GM19238 (cell line): ENCODE results near the gene TMEM33.

Source experiments
- DNase-seq: peaks from one replicate; pipeline ENCODE4 v3.0.0; 2011; ENCODE audit warnings: low spot score; ENCODE audit not compliant: insufficient read length

TMEM33 gene

GRCh38 chr4:41939016-41939626, 3.9 kb downstream of the TMEM33 start:
- no peak for DNase-seq

- DNase-seq: no peak
Measured at GRCh38 chr4:41940834-41941233, 5.6 kb downstream of the TMEM33 start.

GRCh38 chr4:41943506-41943905, 8.3 kb downstream of the TMEM33 start:
- DNase-seq: no peak

GRCh38 chr4:41944089-41944488, 8.9 kb downstream of the TMEM33 start:
- DNase-seq: no peak

- DNase-seq: no peak
Measured at GRCh38 chr4:41949531-41949930, 14.3 kb downstream of the TMEM33 start.

- peak; percentile 8 for DNase-seq
Measured at GRCh38 chr4:41957634-41958033, 22.4 kb downstream of the TMEM33 start.

GRCh38 chr4:41963105-41963504, 27.9 kb downstream of the TMEM33 start:
- DNase-seq: no peak

- no peak for DNase-seq
Measured at GRCh38 chr4:41964401-41964800, 29.2 kb downstream of the TMEM33 start.

- no peak for DNase-seq
Measured at GRCh38 chr4:41967392-41967791, 32.2 kb downstream of the TMEM33 start.

- DNase-seq: no peak
Measured at GRCh38 chr4:41969671-41970070, 34.4 kb downstream of the TMEM33 start.

- no peak for DNase-seq
Measured at GRCh38 chr4:41975341-41975740, 40.1 kb downstream of the TMEM33 start.

GRCh38 chr4:41976775-41977516, 41.7 kb downstream of the TMEM33 start:
- no peak for DNase-seq

GRCh38 chr4:41977709-41978108, 42.5 kb downstream of the TMEM33 start:
- no peak for DNase-seq

- no peak for DNase-seq
Measured at GRCh38 chr4:41981456-41981855, 46.2 kb downstream of the TMEM33 start, which contains the start of gene DCAF4L1. Gene DCAF4L1 (plus strand): TSS chr4:41981756. CDS start chr4:41981793, 37 bp downstream.

GRCh38 chr4:41982716-41983115, 47.5 kb downstream of the TMEM33 start:
- DNase-seq: no peak

- no peak for DNase-seq
Measured at GRCh38 chr4:41985151-41985550, 49.9 kb downstream of the TMEM33 start.

- DNase-seq: no peak
Measured at GRCh38 chr4:41989994-41990364, 54.8 kb downstream of the TMEM33 start.

- peak; percentile 94 for DNase-seq
Measured at GRCh38 chr4:41990365-41991111, 55.3 kb downstream of the TMEM33 start, which contains the start of gene SLC30A9. Gene SLC30A9 (plus strand): TSS chr4:41990530. CDS start chr4:41990652, 122 bp downstream.

- no peak for DNase-seq
Measured at GRCh38 chr4:41991916-41992767, 56.9 kb downstream of the TMEM33 start.

GRCh38 chr4:41992967-41993857, 58.0 kb downstream of the TMEM33 start:
- DNase-seq: no peak
